ENCODE data around the gene ICE2.

DNA sequence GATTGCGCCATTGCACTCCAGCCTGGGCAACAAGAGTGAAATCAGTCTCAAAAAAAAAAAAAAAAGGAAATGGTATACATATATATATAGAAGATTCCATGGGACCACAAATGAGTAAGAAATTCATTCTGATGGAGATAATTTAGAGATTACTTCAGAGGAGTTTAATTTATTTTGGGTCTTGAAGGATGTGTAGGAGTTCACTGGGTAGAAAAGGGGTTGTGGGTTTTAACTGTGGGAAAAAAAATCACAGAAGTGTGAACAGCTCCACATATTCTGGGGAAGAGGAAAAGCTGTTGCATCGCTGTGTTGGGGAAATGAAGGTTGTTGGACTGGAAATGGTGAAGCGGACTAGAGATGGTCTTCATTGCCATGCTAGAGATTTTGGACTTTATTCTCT is 4.1 kb upstream of the ICE2 start:
- TF ChIP-seq ZNF274 (IDR thresholded peaks at IDR 0.05; ENCODE audit: low read depth, low read length) (no peak), YY1 (IDR thresholded peaks at IDR 0.05; ENCODE audit: insufficient read depth, insufficient read length) (no peak), SUZ12 (IDR thresholded peaks at IDR 0.05; ENCODE audit: extremely low read depth, insufficient read depth, insufficient read length) (no peak)
